HepG2 (cell line): ENCODE measurements around the gene ITGA7. TPM values are rescaled to one million over a fixed set of nuclear protein-coding genes. Genes with fewer than 3 reads are reported as not detected.

Source experiments
- ATAC-seq: fragments of 200-7000 bp; cut with Tn5 transposase; 3 replicates; pipeline ENCODE4 v1.9.1; 2020; ENCODE audit warnings: mild to moderate bottlenecking, moderate library complexity
- BruUV-seq: library from RNA; stranded (reverse); fragments of 400-500 nt; replicated peaks from 2 replicates; lab custom pipeline; 2021; lab: Mats Ljungman, UMichigan
- CTCF ChIA-PET: fragments of 300-600 bp; formaldehyde crosslinking; extraction: SDS; loops from one replicate; lab custom pipeline; 2021; ENCODE audit warnings: low total read pairs, inconsistent platforms, low intra/inter-chr PET ratio; lab: Yijun Ruan, JAX
- POLR2A ChIA-PET: fragments of 350-600 bp; sonication (Branson Sonifier 250); formaldehyde crosslinking; loops from one replicate; lab custom pipeline; 2020; ENCODE audit warnings: antibody characterized with exemption, inconsistent platforms; lab: Yijun Ruan, JAX
- DNase-seq: peaks from one replicate; pipeline ENCODE4 v3.0.0-alpha.2; 2015; ENCODE audit warnings: low spot score
- FAIRE-seq: peaks from 3 replicates; lab custom pipeline; 2011; peaks lifted over from hg19 to GRCh38; lab: Jason Lieb, UNC
- H2AFZ ChIP-seq: one replicate; pipeline ENCODE4 v1.6.1; 2011; ENCODE audit warnings: low read length, inconsistent platforms
- H3K27ac ChIP-seq: fragments of 300-600 bp; 3 replicates; pipeline ENCODE4 v1.8.0; 2011; ENCODE audit warnings: mixed run types, mild to moderate bottlenecking, mixed read lengths, low read length, inconsistent platforms; ENCODE audit not compliant: insufficient read depth; ENCODE audit errors: extremely low read length
- H3K27me3 ChIP-seq, 2 experiments: fragments of 200-600 bp in 1 of 2; 2 replicates in 1 of 2; 3 replicates in 1 of 2; pipeline versions ENCODE4 v1.6.0 to v1.8.0; 2011; ENCODE audit warnings: low read length in 2 of 2, mild to moderate bottlenecking in 2 of 2, moderate library complexity in 2 of 2, inconsistent platforms in 1 of 2; ENCODE audit not compliant: insufficient read depth in 2 of 2, control insufficient read depth in 1 of 2
- H3K36me3 ChIP-seq, 2 experiments: fragments of 200-600 bp in 1 of 2; replicated peaks in 1 of 2; 2 replicates in 1 of 2; 3 replicates in 1 of 2; pipeline versions ENCODE4 v1.5.1 to v1.8.0; 2011; ENCODE audit warnings: low read length in 2 of 2, inconsistent platforms in 1 of 2; ENCODE audit not compliant: insufficient read depth in 2 of 2, control insufficient read depth in 1 of 2
- H3K4me1 ChIP-seq: 2 replicates; pipeline ENCODE4 v1.5.1; 2012; ENCODE audit warnings: low read length, inconsistent platforms; ENCODE audit not compliant: insufficient read depth
- H3K4me2 ChIP-seq: 2 replicates; pipeline ENCODE4 v1.6.0; 2011; ENCODE audit warnings: low read depth, low read length, inconsistent platforms
- H3K4me3 ChIP-seq, 3 experiments: fragments of 200-600 bp in 1 of 3; sonication (generic), shearing (Covaris generic) in 1 of 3; replicated peaks in 1 of 3; 2 replicates each; pipeline ENCODE4 v1.5.1; 2011 to 2016; ENCODE audit warnings: low read length in 3 of 3, inconsistent platforms in 2 of 3, low read depth in 2 of 3, mild to moderate bottlenecking in 2 of 3, control low read depth in 1 of 3, mixed read lengths in 1 of 3; ENCODE audit not compliant: insufficient read depth in 1 of 3
- H3K79me2 ChIP-seq: one replicate; pipeline ENCODE4 v1.6.1; 2011; ENCODE audit warnings: low read length, inconsistent platforms; ENCODE audit not compliant: insufficient read depth
- H3K9ac ChIP-seq: 2 replicates; pipeline ENCODE4 v1.6.0; 2011; ENCODE audit warnings: mild to moderate bottlenecking, low read depth, low read length, inconsistent platforms; ENCODE audit not compliant: insufficient read depth
- H3K9me3 ChIP-seq: 2 replicates; pipeline ENCODE4 v1.5.1; 2012; ENCODE audit warnings: mild to moderate bottlenecking, low read length
- H4K20me1 ChIP-seq: 2 replicates; pipeline ENCODE4 v1.6.0; 2011; ENCODE audit warnings: inconsistent platforms, mild to moderate bottlenecking, low read length, moderate library complexity; ENCODE audit not compliant: insufficient read depth
- AGO1 ChIP-seq: fragments of 200-400 bp; formaldehyde crosslinking; IDR thresholded peaks from 2 replicates; pipeline ENCODE4 v1.6.1; 2017; ENCODE audit warnings: mild to moderate bottlenecking, low read depth, low read length, moderate library complexity; ENCODE audit not compliant: poor library complexity, severe bottlenecking
- ATF1 ChIP-seq: IDR thresholded peaks from 2 replicates; pipeline ENCODE4 v1.6.1; 2016; ENCODE audit warnings: mild to moderate bottlenecking, control low read depth
- ERF ChIP-seq: IDR thresholded peaks from 2 replicates; pipeline ENCODE4 v1.6.1; 2018; ENCODE audit warnings: missing biosample characterization, missing genetic modification reagents
- PHF20 ChIP-seq: sonication (generic); formaldehyde crosslinking; IDR thresholded peaks from 2 replicates; pipeline ENCODE4 v1.5.0; 2020; ENCODE audit warnings: mild to moderate bottlenecking, missing genetic modification reagents
- POLR2A ChIP-seq, 2 experiments: IDR thresholded peaks; 2 replicates each; pipeline ENCODE4 v1.6.1; 2011; ENCODE audit warnings: low read depth in 2 of 2, low read length in 2 of 2, mild to moderate bottlenecking in 1 of 2, moderate library complexity in 1 of 2; ENCODE audit not compliant: insufficient read depth in 1 of 2
- RAD21 ChIP-seq: fragments of 450-650 bp; formaldehyde crosslinking; IDR thresholded peaks from 2 replicates; pipeline ENCODE4 v1.5.0; 2020; ENCODE audit warnings: mild to moderate bottlenecking
- ZFP90 ChIP-seq: sonication (generic); formaldehyde crosslinking; IDR thresholded peaks from 2 replicates; pipeline ENCODE4 v1.8.0; 2022; ENCODE audit warnings: missing genetic modification reagents, mild to moderate bottlenecking, inconsistent platforms, borderline replicate concordance
- ZNF441 ChIP-seq: sonication (generic); formaldehyde crosslinking; IDR thresholded peaks from 2 replicates; pipeline ENCODE4 v1.7.0; 2021; ENCODE audit warnings: missing genetic modification reagents, borderline replicate concordance
- WGBS: methylation state at CpG from one replicate; pipeline ENCODE4 v1.1.6; 2017; ENCODE audit warnings: low lambda C conversion rate; 5-methylcytosine and 5-hydroxymethylcytosine counted together
- in situ Hi-C: cut with HindIII; loops from 2 replicates; pipeline ENCODE4 v1.10.0; 2017; ENCODE audit warnings: low pct_unique_long_range_greater_than_20kb; ENCODE audit not compliant: extremely low pct_ligation_motif_present
- intact Hi-C: fragments of 100-400 bp; cut with micrococcal nuclease; formaldehyde crosslinking; loops from one replicate; pipeline ENCODE4 v1.10.0; 2022; ENCODE audit not compliant: unreplicated experiment
- polyA plus RNA-seq, 8 experiments: library from polyadenylated mRNA; depleted of rRNA in 3 of 8; stranded (reverse) in 7 of 8; unstranded in 1 of 8; fragments of >200 nt; fragmentation: Illumina TruSeq in 4 of 8; extraction: Trizol in 4 of 8; gene quantifications; 2 replicates each; pipeline versions ENCODE4 v1.2.1 to v1.2.3, GENCODE V29; 2011 to 2016; ENCODE audit warnings: low read depth in 4 of 8, missing spikeins in 1 of 8, mixed read lengths in 1 of 8; ENCODE audit not compliant: insufficient read depth in 1 of 8
- total RNA-seq, 5 experiments: library from RNA; depleted of rRNA; stranded (reverse); fragments of >200 nt; fragmentation: Illumina TruSeq; extraction: Trizol; gene quantifications; 2 replicates each; pipeline ENCODE4 v1.2.3, GENCODE V29; 2016; ENCODE audit warnings: low read depth in 1 of 5
- TF ChIP-seq, protein P1 (sequence below): sonication (generic); formaldehyde crosslinking; IDR thresholded peaks from 2 replicates; pipeline ENCODE4 v1.5.0; 2020; ENCODE audit warnings: mild to moderate bottlenecking, missing genetic modification reagents
- TF ChIP-seq, protein P2 (sequence below): sonication (generic); formaldehyde crosslinking; conservative IDR thresholded peaks from 2 replicates; pipeline ENCODE4 v1.8.0; 2022; ENCODE audit warnings: missing genetic modification reagents
- TF ChIP-seq, protein P3 (sequence below): sonication (generic); formaldehyde crosslinking; IDR thresholded peaks from 2 replicates; pipeline ENCODE4 v1.5.1; 2020; ENCODE audit warnings: missing genetic modification reagents, mild to moderate bottlenecking, borderline replicate concordance
- TF ChIP-seq, protein P4 (sequence below): sonication (generic); formaldehyde crosslinking; IDR thresholded peaks from 2 replicates; pipeline ENCODE4 v1.5.1; 2020; ENCODE audit warnings: mild to moderate bottlenecking, missing genetic modification reagents

The ITGA7 gene
- total and polyA plus RNA-seq, 2 of the 13 experiments (the other 11 are each of a cell fraction or from before 2014, with no cell fraction given) = 0.65 to 0.75 TPM

DNA sequence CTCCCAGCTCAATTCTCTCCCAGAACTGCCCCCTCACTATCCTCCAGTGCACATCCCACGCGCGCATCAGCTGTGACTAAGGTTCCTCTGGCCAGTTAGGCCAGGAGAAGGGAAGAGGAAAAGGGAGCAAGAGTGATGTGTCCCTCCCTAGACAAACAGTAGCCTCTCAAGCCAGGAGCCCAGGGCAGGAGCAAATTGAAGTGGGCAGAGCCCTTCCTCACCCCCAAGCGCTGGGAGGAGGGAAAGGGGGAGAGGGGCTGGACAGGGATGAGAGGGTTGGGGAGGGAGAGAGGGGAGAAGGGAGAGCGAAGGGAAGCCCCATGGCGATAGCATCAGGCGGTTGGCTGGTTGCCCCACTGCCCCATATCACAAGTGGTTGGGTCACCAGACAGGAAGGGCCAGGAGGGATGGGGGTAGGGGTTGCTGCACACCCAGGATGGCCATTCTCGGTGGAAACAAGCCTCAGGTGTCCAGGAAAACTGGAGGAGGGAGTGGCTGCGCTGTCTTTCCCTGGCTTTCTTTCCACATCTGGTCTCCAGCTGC is 20.0 kb upstream of the ITGA7 start:
- H3K4me3 ChIP-seq = peak overlapping the region; percentile 84 to 89 (median 84)
- H3K9me3 ChIP-seq = no peaks in the 10 kb centered on the region
- peak overlapping the region; percentile 98 for H3K4me2 ChIP-seq
- BruUV-seq = TSS peak; percentile 52
- CTCF ChIA-PET = no interaction called here
- 0 out of 3 replicates have a peak, but pooled peaks have one; percentile 0 for ATAC-seq
- no peaks in the 10 kb centered on the region; a peak in 1 of 5 replicates for H3K27me3 ChIP-seq
- peaks cover 53% of the 10 kb centered on the region for H3K4me1 ChIP-seq
- H3K36me3 ChIP-seq = peaks cover 10 to 25% of the 10 kb centered on the region in 2 experiments; a peak in 4 of 5 replicates
- no peak for FAIRE-seq
- POLR2A ChIA-PET = no interaction called here
- in situ Hi-C loops (no loop called here), intact Hi-C loops (loop anchor here (2.0 kb wide), 1 partner anchor 47 kb away; a partner anchor contains a TSS)
- H3K9ac ChIP-seq = peak overlapping the region; percentile 85
- peak overlapping the region; percentile 79 for H3K27ac ChIP-seq
- 38% methylated on average over 9 of the region's 9 CpGs for WGBS
- 0 out of 2 replicates have a peak, but pooled peaks cover 8% of the 10 kb centered on the region for H4K20me1 ChIP-seq
- H2AFZ ChIP-seq = no peak overlapping the region
- peaks cover 12% of the 10 kb centered on the region for H3K79me2 ChIP-seq
- no peak for DNase-seq
- no peak for TF ChIP-seq ZFP90
- no peak for TF ChIP-seq ZNF441 (CRISPR knock-in tag)
- TF ChIP-seq RAD21 (CRISPR knock-in tag) = no peak
- TF ChIP-seq POLR2A (IDR thresholded peaks at IDR 0.05; ENCODE audit: insufficient read depth in 1 of 2, low read depth in 2 of 2, low read length in 2 of 2) = no peak
- TF ChIP-seq, protein P1, sequence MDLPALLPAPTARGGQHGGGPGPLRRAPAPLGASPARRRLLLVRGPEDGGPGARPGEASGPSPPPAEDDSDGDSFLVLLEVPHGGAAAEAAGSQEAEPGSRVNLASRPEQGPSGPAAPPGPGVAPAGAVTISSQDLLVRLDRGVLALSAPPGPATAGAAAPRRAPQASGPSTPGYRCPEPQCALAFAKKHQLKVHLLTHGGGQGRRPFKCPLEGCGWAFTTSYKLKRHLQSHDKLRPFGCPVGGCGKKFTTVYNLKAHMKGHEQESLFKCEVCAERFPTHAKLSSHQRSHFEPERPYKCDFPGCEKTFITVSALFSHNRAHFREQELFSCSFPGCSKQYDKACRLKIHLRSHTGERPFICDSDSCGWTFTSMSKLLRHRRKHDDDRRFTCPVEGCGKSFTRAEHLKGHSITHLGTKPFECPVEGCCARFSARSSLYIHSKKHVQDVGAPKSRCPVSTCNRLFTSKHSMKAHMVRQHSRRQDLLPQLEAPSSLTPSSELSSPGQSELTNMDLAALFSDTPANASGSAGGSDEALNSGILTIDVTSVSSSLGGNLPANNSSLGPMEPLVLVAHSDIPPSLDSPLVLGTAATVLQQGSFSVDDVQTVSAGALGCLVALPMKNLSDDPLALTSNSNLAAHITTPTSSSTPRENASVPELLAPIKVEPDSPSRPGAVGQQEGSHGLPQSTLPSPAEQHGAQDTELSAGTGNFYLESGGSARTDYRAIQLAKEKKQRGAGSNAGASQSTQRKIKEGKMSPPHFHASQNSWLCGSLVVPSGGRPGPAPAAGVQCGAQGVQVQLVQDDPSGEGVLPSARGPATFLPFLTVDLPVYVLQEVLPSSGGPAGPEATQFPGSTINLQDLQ = 0 out of 2 replicates have a peak, but pooled peaks have one; percentile 28
- TF ChIP-seq, protein P2, sequence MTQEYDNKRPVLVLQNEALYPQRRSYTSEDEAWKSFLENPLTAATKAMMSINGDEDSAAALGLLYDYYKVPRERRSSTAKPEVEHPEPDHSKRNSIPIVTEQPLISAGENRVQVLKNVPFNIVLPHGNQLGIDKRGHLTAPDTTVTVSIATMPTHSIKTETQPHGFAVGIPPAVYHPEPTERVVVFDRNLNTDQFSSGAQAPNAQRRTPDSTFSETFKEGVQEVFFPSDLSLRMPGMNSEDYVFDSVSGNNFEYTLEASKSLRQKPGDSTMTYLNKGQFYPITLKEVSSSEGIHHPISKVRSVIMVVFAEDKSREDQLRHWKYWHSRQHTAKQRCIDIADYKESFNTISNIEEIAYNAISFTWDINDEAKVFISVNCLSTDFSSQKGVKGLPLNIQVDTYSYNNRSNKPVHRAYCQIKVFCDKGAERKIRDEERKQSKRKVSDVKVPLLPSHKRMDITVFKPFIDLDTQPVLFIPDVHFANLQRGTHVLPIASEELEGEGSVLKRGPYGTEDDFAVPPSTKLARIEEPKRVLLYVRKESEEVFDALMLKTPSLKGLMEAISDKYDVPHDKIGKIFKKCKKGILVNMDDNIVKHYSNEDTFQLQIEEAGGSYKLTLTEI = no peak
- TF ChIP-seq ERF (CRISPR knock-in tag) = 0 out of 2 replicates have a peak, but pooled peaks have one; percentile 23
- TF ChIP-seq, protein P3, sequence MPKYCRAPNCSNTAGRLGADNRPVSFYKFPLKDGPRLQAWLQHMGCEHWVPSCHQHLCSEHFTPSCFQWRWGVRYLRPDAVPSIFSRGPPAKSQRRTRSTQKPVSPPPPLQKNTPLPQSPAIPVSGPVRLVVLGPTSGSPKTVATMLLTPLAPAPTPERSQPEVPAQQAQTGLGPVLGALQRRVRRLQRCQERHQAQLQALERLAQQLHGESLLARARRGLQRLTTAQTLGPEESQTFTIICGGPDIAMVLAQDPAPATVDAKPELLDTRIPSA (CRISPR knock-in tag) = 0 out of 2 replicates have a peak, but pooled peaks have one; percentile 25
- no peak for TF ChIP-seq ATF1
- no peak for TF ChIP-seq AGO1
- TF ChIP-seq, protein P4, sequence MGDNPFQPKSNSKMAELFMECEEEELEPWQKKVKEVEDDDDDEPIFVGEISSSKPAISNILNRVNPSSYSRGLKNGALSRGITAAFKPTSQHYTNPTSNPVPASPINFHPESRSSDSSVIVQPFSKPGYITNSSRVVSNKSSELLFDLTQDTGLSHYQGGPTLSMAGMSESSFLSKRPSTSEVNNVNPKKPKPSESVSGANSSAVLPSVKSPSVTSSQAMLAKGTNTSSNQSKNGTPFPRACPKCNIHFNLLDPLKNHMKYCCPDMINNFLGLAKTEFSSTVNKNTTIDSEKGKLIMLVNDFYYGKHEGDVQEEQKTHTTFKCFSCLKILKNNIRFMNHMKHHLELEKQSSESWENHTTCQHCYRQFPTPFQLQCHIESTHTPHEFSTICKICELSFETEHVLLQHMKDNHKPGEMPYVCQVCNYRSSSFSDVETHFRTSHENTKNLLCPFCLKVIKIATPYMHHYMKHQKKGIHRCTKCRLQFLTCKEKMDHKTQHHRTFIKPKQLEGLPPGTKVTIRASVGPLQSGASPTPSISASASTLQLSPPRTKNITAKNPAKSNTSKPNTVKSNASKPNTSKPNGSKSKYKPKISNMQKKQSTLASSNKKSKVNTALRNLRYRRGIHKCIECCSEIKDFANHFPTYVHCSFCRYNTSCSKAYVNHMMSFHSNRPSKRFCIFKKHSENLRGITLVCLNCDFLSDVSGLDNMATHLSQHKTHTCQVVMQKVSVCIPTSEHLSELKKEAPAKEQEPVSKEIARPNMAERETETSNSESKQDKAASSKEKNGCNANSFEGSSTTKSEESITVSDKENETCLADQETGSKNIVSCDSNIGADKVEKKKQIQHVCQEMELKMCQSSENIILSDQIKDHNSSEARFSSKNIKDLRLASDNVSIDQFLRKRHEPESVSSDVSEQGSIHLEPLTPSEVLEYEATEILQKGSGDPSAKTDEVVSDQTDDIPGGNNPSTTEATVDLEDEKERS = no peak
- TF ChIP-seq PHF20 = no peak
